Type B pancreatic cell (in vitro differentiated cells): ENCODE measurements around the gene PARVG. TPM values are rescaled to one million over a fixed set of nuclear protein-coding genes. Genes with fewer than 3 reads are reported as not detected.

ENCODE experiments used
- DNase-seq: peaks from one replicate; pipeline ENCODE4 v3.0.0; 2021; ENCODE audit warnings: mixed read lengths; ENCODE audit not compliant: unreplicated experiment; ENCODE audit errors: extremely low spot score
- H3K27ac Mint-ChIP-seq: 2 replicates; pipeline ENCODE4 v1.8.0; 2021; ENCODE audit warnings: mild to moderate bottlenecking, mixed read lengths
- H3K27me3 Mint-ChIP-seq: 2 replicates; pipeline ENCODE4 v1.8.0; 2021; ENCODE audit warnings: mixed read lengths
- H3K36me3 Mint-ChIP-seq: 2 replicates; pipeline ENCODE4 v1.8.0; 2021; ENCODE audit warnings: mixed read lengths
- H3K4me1 Mint-ChIP-seq: one replicate; pipeline ENCODE4 v1.8.0; 2021; ENCODE audit warnings: mixed read lengths; ENCODE audit not compliant: unreplicated experiment
- H3K4me3 Mint-ChIP-seq: 2 replicates; pipeline ENCODE4 v1.8.0; 2021; ENCODE audit warnings: mild to moderate bottlenecking, mixed read lengths
- H3K9me3 Mint-ChIP-seq: 2 replicates; pipeline ENCODE4 v1.8.0; 2021; ENCODE audit warnings: mixed read lengths
- total RNA-seq: library from RNA; stranded (reverse); gene quantifications from 2 replicates; pipeline ENCODE4 v1.2.1, GENCODE V29; 2021; ENCODE audit warnings: low replicate concordance
- TF ChIP-seq, protein P1 (sequence below): fragments of 200-600 bp; sonication (generic); conservative IDR thresholded peaks from 2 replicates; pipeline ENCODE4 v1.5.0; 2021; ENCODE audit warnings: antibody characterized with exemption, mild to moderate bottlenecking

Gene PARVG
- total RNA-seq, 1 donor from 2014 or later: 0.19 TPM

GRCh38 chr22:44196731-44197131, 16.0 kb downstream of the PARVG start:
- Mint-ChIP-seq H3K36me3 (no peaks in the 10 kb centered on the region), H3K27ac (no peak overlapping the region), H3K4me3 (no peak overlapping the region), H3K9me3 (no peaks in the 10 kb centered on the region), H3K27me3 (peaks cover 33% of the 10 kb centered on the region), H3K4me1 (no peaks in the 10 kb centered on the region)
- no peak for DNase-seq
- TF ChIP-seq, protein P1, sequence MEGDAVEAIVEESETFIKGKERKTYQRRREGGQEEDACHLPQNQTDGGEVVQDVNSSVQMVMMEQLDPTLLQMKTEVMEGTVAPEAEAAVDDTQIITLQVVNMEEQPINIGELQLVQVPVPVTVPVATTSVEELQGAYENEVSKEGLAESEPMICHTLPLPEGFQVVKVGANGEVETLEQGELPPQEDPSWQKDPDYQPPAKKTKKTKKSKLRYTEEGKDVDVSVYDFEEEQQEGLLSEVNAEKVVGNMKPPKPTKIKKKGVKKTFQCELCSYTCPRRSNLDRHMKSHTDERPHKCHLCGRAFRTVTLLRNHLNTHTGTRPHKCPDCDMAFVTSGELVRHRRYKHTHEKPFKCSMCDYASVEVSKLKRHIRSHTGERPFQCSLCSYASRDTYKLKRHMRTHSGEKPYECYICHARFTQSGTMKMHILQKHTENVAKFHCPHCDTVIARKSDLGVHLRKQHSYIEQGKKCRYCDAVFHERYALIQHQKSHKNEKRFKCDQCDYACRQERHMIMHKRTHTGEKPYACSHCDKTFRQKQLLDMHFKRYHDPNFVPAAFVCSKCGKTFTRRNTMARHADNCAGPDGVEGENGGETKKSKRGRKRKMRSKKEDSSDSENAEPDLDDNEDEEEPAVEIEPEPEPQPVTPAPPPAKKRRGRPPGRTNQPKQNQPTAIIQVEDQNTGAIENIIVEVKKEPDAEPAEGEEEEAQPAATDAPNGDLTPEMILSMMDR: no peak

- no peak for DNase-seq
- peaks cover 4% of the 10 kb centered on the region for H3K4me1 Mint-ChIP-seq
- H3K9me3 Mint-ChIP-seq: no peaks in the 10 kb centered on the region
- H3K4me3 Mint-ChIP-seq: no peak overlapping the region
- TF ChIP-seq, protein P1: no peak
- peaks cover 33% of the 10 kb centered on the region for H3K27me3 Mint-ChIP-seq
- H3K36me3 Mint-ChIP-seq: no peaks in the 10 kb centered on the region
- no peak overlapping the region for H3K27ac Mint-ChIP-seq
Measured at GRCh38 chr22:44197271-44197670, 16.5 kb downstream of the PARVG start.

GRCh38 chr22:44199164-44199563, 18.4 kb downstream of the PARVG start:
- TF ChIP-seq, protein P1: no peak
- no peaks in the 10 kb centered on the region for H3K9me3 Mint-ChIP-seq
- H3K27ac Mint-ChIP-seq: no peak overlapping the region
- DNase-seq: no peak
- H3K4me3 Mint-ChIP-seq: no peak overlapping the region
- peaks cover 33% of the 10 kb centered on the region for H3K27me3 Mint-ChIP-seq
- H3K4me1 Mint-ChIP-seq: peaks cover 10% of the 10 kb centered on the region
- H3K36me3 Mint-ChIP-seq: no peaks in the 10 kb centered on the region

- H3K9me3 Mint-ChIP-seq: no peaks in the 10 kb centered on the region
- no peak overlapping the region for H3K27ac Mint-ChIP-seq
- no peaks in the 10 kb centered on the region for H3K36me3 Mint-ChIP-seq
- TF ChIP-seq, protein P1: no peak
- peaks cover 26% of the 10 kb centered on the region for H3K27me3 Mint-ChIP-seq
- DNase-seq: no peak
- peaks cover 10% of the 10 kb centered on the region for H3K4me1 Mint-ChIP-seq
- no peak overlapping the region for H3K4me3 Mint-ChIP-seq
Measured at GRCh38 chr22:44199866-44200265, 19.1 kb downstream of the PARVG start.

- Mint-ChIP-seq H3K36me3 (no peaks in the 10 kb centered on the region), H3K9me3 (no peaks in the 10 kb centered on the region), H3K4me1 (peaks cover 10% of the 10 kb centered on the region), H3K4me3 (no peak overlapping the region), H3K27ac (no peak overlapping the region), H3K27me3 (peaks cover 22% of the 10 kb centered on the region)
- DNase-seq: no peak
- TF ChIP-seq, protein P1: no peak
Measured at GRCh38 chr22:44200451-44200850, 19.7 kb downstream of the PARVG start.
